ENCODE results near the gene AGAP4.
"Not testable (repeated sequence)": the region's sequence is repeated elsewhere in the genome, so short reads cannot be mapped to it uniquely, and the experiment has no call there.

Gene AGAP4

DNA sequence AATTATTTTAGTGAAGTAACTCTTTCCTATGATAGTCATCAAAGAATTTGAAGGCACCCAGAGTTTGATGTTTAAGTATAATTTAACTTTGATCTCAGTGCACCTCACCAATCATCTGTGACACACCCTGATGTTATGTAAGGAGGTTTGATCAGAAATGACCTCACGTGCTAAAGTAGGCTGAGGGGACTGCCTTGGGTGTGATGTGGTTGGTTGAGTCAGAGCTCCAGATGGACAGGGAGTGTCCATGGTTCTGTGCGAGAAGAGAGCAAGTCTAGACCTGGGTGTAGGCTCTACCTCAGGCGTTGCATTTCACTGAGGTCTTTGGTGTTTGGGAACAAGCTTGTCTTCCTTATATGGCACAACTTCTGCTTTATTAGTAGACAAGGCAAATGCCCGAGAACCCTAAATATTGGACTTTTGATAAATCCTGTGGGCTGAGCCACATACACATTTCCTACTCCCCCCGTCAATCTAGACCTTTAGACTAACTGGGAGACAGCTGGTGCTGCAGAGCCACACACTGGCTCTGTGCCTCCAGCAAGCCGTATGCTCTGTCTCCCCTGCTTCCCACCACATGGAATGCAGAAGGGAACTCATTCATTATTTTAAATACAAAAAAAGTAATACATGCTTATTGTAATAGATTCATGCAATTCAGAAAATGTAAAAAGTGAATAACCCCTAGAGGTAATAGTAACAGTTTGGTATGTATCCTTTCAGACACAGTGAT lies 56.4 kb downstream of the AGAP4 start:
- not testable (repeated sequence) for DNase-seq

DNA sequence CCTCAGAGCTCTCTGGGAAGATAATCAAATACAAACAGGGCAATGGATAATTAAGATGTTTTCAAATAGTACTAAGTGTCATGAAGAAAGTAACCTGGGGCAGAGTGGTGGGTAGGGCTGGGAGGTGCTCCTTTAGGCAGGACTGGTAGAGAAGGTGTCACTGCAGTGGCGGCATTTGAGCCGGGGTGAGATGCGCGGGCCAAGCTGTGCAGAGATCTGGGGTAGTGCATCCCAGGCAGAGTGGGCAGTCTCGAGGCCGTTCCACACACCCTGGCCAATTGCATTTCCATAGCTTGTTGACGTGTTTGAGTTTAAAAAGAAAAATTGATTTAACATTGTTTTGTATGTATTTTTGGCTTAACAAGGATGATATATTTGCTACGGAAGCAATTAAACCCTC lies 57.3 kb downstream of the AGAP4 start:
- DNase-seq, result not testable (repeated sequence)

DNA sequence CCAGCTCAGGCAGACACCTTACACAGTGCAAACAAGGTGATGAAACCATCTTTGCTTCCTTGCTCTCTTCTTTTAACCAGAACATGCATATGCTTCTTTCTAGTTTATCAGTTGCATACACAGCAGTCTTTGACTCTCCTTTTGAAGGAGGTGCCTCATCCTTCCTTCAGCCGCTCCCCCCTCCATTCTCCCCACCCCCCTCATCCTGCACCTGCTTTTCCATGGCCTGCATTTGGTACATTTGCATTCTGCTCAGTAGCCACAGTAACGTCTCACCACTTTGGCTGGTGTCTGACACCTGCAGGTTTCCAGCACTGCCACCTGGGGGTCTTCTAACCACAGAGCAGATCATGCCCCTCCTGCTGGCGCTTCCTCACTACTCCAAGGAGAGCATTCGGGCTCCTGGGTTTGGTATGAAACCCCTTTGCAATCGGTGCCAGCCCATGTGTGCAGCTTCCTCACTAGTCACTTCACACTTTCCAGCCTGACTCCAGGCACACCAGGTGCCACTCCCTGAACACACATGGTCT lies 60.0 kb downstream of the AGAP4 start:
- not testable (repeated sequence) for DNase-seq

DNA sequence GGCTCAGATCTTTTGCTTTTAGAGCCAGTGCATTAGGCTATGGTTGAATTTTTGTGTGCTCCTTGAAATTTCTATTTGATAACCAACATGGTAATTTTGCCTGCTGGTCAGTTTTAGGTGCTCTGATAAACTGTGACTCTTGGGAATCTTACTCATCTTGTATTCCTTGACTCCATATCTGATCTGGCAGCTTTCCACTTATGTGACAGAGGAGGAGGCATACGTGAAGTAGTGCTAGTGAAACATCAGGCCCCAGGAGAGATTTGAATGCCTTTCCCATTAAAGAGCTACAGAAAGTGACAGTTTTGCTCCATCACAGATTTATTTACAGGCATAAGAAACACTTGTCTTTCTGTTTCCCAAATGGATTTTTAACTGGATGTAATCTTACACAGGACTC lies 61.1 kb downstream of the AGAP4 start:
- DNase-seq, result not testable (repeated sequence)
